HepG2 (cell line): ENCODE data around the gene CFD. TPM values are rescaled to one million over a fixed set of nuclear protein-coding genes. Genes with fewer than 3 reads are reported as not detected.
"Not testable (repeated sequence)": the region's sequence is repeated elsewhere in the genome, so short reads cannot be mapped to it uniquely, and the experiment has no call there.

Experiments used
- ATAC-seq: fragments of 200-7000 bp; cut with Tn5 transposase; 3 replicates; pipeline ENCODE4 v1.9.1; 2020; ENCODE audit warnings: mild to moderate bottlenecking, moderate library complexity
- BruUV-seq: library from RNA; stranded (reverse); fragments of 400-500 nt; replicated peaks from 2 replicates; lab custom pipeline; 2021; lab: Mats Ljungman, UMichigan
- CTCF ChIA-PET: fragments of 300-600 bp; formaldehyde crosslinking; extraction: SDS; loops from one replicate; lab custom pipeline; 2021; ENCODE audit warnings: low total read pairs, inconsistent platforms, low intra/inter-chr PET ratio; lab: Yijun Ruan, JAX
- POLR2A ChIA-PET: fragments of 350-600 bp; sonication (Branson Sonifier 250); formaldehyde crosslinking; loops from one replicate; lab custom pipeline; 2020; ENCODE audit warnings: antibody characterized with exemption, inconsistent platforms; lab: Yijun Ruan, JAX
- DNase-seq: peaks from one replicate; pipeline ENCODE4 v3.0.0-alpha.2; 2015; ENCODE audit warnings: low spot score
- FAIRE-seq: peaks from 3 replicates; lab custom pipeline; 2011; peaks lifted over from hg19 to GRCh38; lab: Jason Lieb, UNC
- H2AFZ ChIP-seq: one replicate; pipeline ENCODE4 v1.6.1; 2011; ENCODE audit warnings: low read length, inconsistent platforms
- H3K27ac ChIP-seq: fragments of 300-600 bp; 3 replicates; pipeline ENCODE4 v1.8.0; 2011; ENCODE audit warnings: mixed run types, mild to moderate bottlenecking, mixed read lengths, low read length, inconsistent platforms; ENCODE audit not compliant: insufficient read depth; ENCODE audit errors: extremely low read length
- H3K27me3 ChIP-seq, 2 experiments: fragments of 200-600 bp in 1 of 2; 2 replicates in 1 of 2; 3 replicates in 1 of 2; pipeline versions ENCODE4 v1.6.0 to v1.8.0; 2011; ENCODE audit warnings: low read length in 2 of 2, mild to moderate bottlenecking in 2 of 2, moderate library complexity in 2 of 2, inconsistent platforms in 1 of 2; ENCODE audit not compliant: insufficient read depth in 2 of 2, control insufficient read depth in 1 of 2
- H3K36me3 ChIP-seq, 2 experiments: fragments of 200-600 bp in 1 of 2; replicated peaks in 1 of 2; 2 replicates in 1 of 2; 3 replicates in 1 of 2; pipeline versions ENCODE4 v1.5.1 to v1.8.0; 2011; ENCODE audit warnings: low read length in 2 of 2, inconsistent platforms in 1 of 2; ENCODE audit not compliant: insufficient read depth in 2 of 2, control insufficient read depth in 1 of 2
- H3K4me1 ChIP-seq: 2 replicates; pipeline ENCODE4 v1.5.1; 2012; ENCODE audit warnings: low read length, inconsistent platforms; ENCODE audit not compliant: insufficient read depth
- H3K4me2 ChIP-seq: 2 replicates; pipeline ENCODE4 v1.6.0; 2011; ENCODE audit warnings: low read depth, low read length, inconsistent platforms
- H3K4me3 ChIP-seq, 3 experiments: fragments of 200-600 bp in 1 of 3; sonication (generic), shearing (Covaris generic) in 1 of 3; replicated peaks in 1 of 3; 2 replicates each; pipeline ENCODE4 v1.5.1; 2011 to 2016; ENCODE audit warnings: low read length in 3 of 3, inconsistent platforms in 2 of 3, low read depth in 2 of 3, mild to moderate bottlenecking in 2 of 3, control low read depth in 1 of 3, mixed read lengths in 1 of 3; ENCODE audit not compliant: insufficient read depth in 1 of 3
- H3K79me2 ChIP-seq: one replicate; pipeline ENCODE4 v1.6.1; 2011; ENCODE audit warnings: low read length, inconsistent platforms; ENCODE audit not compliant: insufficient read depth
- H3K9ac ChIP-seq: 2 replicates; pipeline ENCODE4 v1.6.0; 2011; ENCODE audit warnings: mild to moderate bottlenecking, low read depth, low read length, inconsistent platforms; ENCODE audit not compliant: insufficient read depth
- H3K9me3 ChIP-seq: 2 replicates; pipeline ENCODE4 v1.5.1; 2012; ENCODE audit warnings: mild to moderate bottlenecking, low read length
- H4K20me1 ChIP-seq: 2 replicates; pipeline ENCODE4 v1.6.0; 2011; ENCODE audit warnings: inconsistent platforms, mild to moderate bottlenecking, low read length, moderate library complexity; ENCODE audit not compliant: insufficient read depth
- HINFP ChIP-seq: sonication (generic); formaldehyde crosslinking; IDR thresholded peaks from 2 replicates; pipeline ENCODE4 v1.4.0; 2020; ENCODE audit warnings: low read depth, mild to moderate bottlenecking, missing genetic modification reagents
- RBFOX2 ChIP-seq: fragments of 200-400 bp; formaldehyde crosslinking; IDR thresholded peaks from 2 replicates; pipeline ENCODE4 v1.6.1; 2017; ENCODE audit warnings: low read depth, mild to moderate bottlenecking, low read length
- SRSF9 ChIP-seq: fragments of 200-400 bp; formaldehyde crosslinking; IDR thresholded peaks from 2 replicates; pipeline ENCODE4 v1.6.1; 2018; ENCODE audit warnings: borderline replicate concordance, mild to moderate bottlenecking, low read depth, low read length; ENCODE audit not compliant: insufficient read depth, poor library complexity, severe bottlenecking
- ZNF33B ChIP-seq: sonication (generic); formaldehyde crosslinking; IDR thresholded peaks from 2 replicates; pipeline ENCODE4 v1.5.1; 2020; ENCODE audit warnings: mild to moderate bottlenecking, missing genetic modification reagents
- WGBS: methylation state at CpG from one replicate; pipeline ENCODE4 v1.1.6; 2017; ENCODE audit warnings: low lambda C conversion rate; 5-methylcytosine and 5-hydroxymethylcytosine counted together
- in situ Hi-C: cut with HindIII; loops from 2 replicates; pipeline ENCODE4 v1.10.0; 2017; ENCODE audit warnings: low pct_unique_long_range_greater_than_20kb; ENCODE audit not compliant: extremely low pct_ligation_motif_present
- intact Hi-C: fragments of 100-400 bp; cut with micrococcal nuclease; formaldehyde crosslinking; loops from one replicate; pipeline ENCODE4 v1.10.0; 2022; ENCODE audit not compliant: unreplicated experiment
- polyA plus RNA-seq, 8 experiments: library from polyadenylated mRNA; depleted of rRNA in 3 of 8; stranded (reverse) in 7 of 8; unstranded in 1 of 8; fragments of >200 nt; fragmentation: Illumina TruSeq in 4 of 8; extraction: Trizol in 4 of 8; gene quantifications; 2 replicates each; pipeline versions ENCODE4 v1.2.1 to v1.2.3, GENCODE V29; 2011 to 2016; ENCODE audit warnings: low read depth in 4 of 8, missing spikeins in 1 of 8, mixed read lengths in 1 of 8; ENCODE audit not compliant: insufficient read depth in 1 of 8
- total RNA-seq, 5 experiments: library from RNA; depleted of rRNA; stranded (reverse); fragments of >200 nt; fragmentation: Illumina TruSeq; extraction: Trizol; gene quantifications; 2 replicates each; pipeline ENCODE4 v1.2.3, GENCODE V29; 2016; ENCODE audit warnings: low read depth in 1 of 5
- TF ChIP-seq, protein P1 (sequence below): sonication (generic); formaldehyde crosslinking; IDR thresholded peaks from 2 replicates; pipeline ENCODE4 v1.5.0; 2020; ENCODE audit warnings: missing genetic modification reagents, mild to moderate bottlenecking, borderline replicate concordance

The CFD gene
- total and polyA plus RNA-seq, 2 of the 13 experiments (the other 11 are each of a cell fraction or from before 2014, with no cell fraction given), result 2.3 to 4.6 TPM

- no TSS peak for BruUV-seq
- DNase-seq (no peak), FAIRE-seq (no peak), ATAC-seq (no peak)
- no peaks in the 10 kb centered on the region for H4K20me1 ChIP-seq
- ChIA-PET POLR2A (no interaction called here), CTCF (no interaction called here)
- in situ Hi-C loops (no loop called here), intact Hi-C loops (no loop called here)
- TF ChIP-seq, protein P1, sequence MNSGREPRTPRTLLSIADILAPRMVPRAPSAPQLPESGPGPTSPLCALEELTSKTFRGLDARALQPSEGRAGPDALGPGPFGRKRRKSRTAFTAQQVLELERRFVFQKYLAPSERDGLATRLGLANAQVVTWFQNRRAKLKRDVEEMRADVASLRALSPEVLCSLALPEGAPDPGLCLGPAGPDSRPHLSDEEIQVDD (CRISPR knock-in tag), result no peak
- no peak for TF ChIP-seq HINFP (CRISPR knock-in tag)
- no peak for TF ChIP-seq ZNF33B (CRISPR knock-in tag)
- TF ChIP-seq SRSF9, result no peak
- 0 out of 2 replicates have a peak, but pooled peaks have one; percentile 12 for TF ChIP-seq RBFOX2
- no peak overlapping the region for H3K9ac ChIP-seq
- no peak overlapping the region for H3K4me3 ChIP-seq
- no peak overlapping the region for H2AFZ ChIP-seq
- H3K4me1 ChIP-seq, result no peaks in the 10 kb centered on the region
- H3K4me2 ChIP-seq, result no peak overlapping the region
- no peaks in the 10 kb centered on the region for H3K79me2 ChIP-seq
- H3K27ac ChIP-seq, result no peak overlapping the region
- H3K9me3 ChIP-seq, result no peaks in the 10 kb centered on the region
- no peaks in the 10 kb centered on the region for H3K27me3 ChIP-seq
- WGBS, result 88% methylated on average over 24 of the region's 29 CpGs
- H3K36me3 ChIP-seq, result peaks cover 11 to 16% of the 10 kb centered on the region in 2 experiments; a peak in 4 of 5 replicates
These were observed 17.4 kb downstream of the CFD start for GRCh38 chr19:876780-877314.

GRCh38 chr19:877992-878660 is 18.7 kb downstream of the CFD start:
- DNase-seq, intact Hi-C loops, H4K20me1 ChIP-seq, H3K4me3 ChIP-seq, H3K4me2 ChIP-seq, H3K27me3 ChIP-seq, BruUV-seq, H3K9ac ChIP-seq, H3K79me2 ChIP-seq, H2AFZ ChIP-seq, H3K4me1 ChIP-seq, ATAC-seq, H3K27ac ChIP-seq, H3K9me3 ChIP-seq, in situ Hi-C loops, CTCF ChIA-PET, FAIRE-seq: not testable (repeated sequence)
- H3K36me3 ChIP-seq, result peaks cover 12 to 16% of the 10 kb centered on the region in 2 experiments; a peak in 4 of 5 replicates
- 85% methylated on average over 22 of the region's 23 CpGs for WGBS
- POLR2A ChIA-PET, result interaction anchor here (1.6 kb wide), 1 partner anchor 15 kb away, joined by 3 read pairs; the partner anchor contains the start of genes MED16 and RNU6-9
